HL-60 (cell line): ENCODE measurements around the gene COL5A3.

ENCODE experiments used
- CTCF ChIP-seq: IDR thresholded peaks from one replicate; pipeline ENCODE4 v1.5.1; 2011; ENCODE audit warnings: low read length, control low read depth, inconsistent platforms; ENCODE audit not compliant: insufficient read depth
- GABPA ChIP-seq: IDR thresholded peaks from 2 replicates; pipeline ENCODE4 v1.6.1; 2012; ENCODE audit warnings: low read depth
- POLR2AphosphoS5 ChIP-seq: IDR thresholded peaks from 2 replicates; pipeline ENCODE4 v1.6.1; 2012; ENCODE audit warnings: low read depth
- REST ChIP-seq: IDR thresholded peaks from 2 replicates; pipeline ENCODE4 v1.6.1; 2012; ENCODE audit warnings: low read depth; ENCODE audit not compliant: insufficient replicate concordance

DNA sequence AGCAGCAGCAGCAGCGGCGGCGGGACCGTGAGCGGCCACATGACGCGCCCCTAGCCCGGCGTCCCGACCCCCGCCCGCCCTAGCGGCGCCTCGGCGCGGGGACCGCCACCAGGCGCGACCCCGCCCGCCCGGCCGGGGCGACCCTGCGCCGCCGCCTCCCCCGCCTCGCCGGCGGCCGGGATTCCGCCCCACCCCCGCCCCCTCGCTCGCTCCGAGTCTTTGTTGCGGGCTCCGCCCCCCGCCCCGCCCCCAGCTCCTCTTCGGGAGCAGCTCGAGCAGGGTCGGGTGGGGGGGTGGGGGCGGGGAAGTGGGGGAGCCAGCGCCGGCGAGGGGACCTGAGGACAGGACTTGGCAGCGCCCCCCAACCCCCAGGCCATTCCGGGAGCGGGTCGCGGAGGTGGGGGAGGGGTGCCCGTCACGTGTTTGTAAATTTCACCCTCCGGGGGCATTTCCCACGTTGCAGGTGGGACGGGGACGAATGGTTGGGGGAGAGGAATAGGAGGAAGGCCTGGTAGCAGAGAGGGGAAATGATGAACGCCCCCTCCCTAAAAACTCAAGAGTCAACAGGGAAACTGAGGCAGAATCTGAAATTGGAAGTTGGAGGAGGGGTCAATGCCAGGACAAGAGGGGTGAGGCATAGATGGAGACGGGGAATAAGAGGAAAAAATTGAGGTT is 73.8 kb downstream of the COL5A3 start, which contains the start of gene OLFM2:
- TF ChIP-seq CTCF (no peak), REST (no peak), GABPA (no peak), POLR2AphosphoS5 (no peak)
